OCI-LY1 (cell line): ENCODE results near the gene SFTPB.

Experiments
- H2AFZ ChIP-seq: fragments of 200-600 bp; sonication (generic), shearing (Covaris generic); 2 replicates; pipeline ENCODE4 v1.6.0; 2014; ENCODE audit warnings: antibody characterized with exemption, mild to moderate bottlenecking, low read length
- H3F3A ChIP-seq: fragments of 200-600 bp; sonication (generic), shearing (Covaris generic); 2 replicates; pipeline ENCODE4 v1.6.0; 2014; ENCODE audit warnings: mild to moderate bottlenecking, antibody characterized with exemption, low read length, moderate library complexity; ENCODE audit not compliant: insufficient read depth
- H3K27ac ChIP-seq: fragments of 200-600 bp; sonication (generic); 2 replicates; pipeline ENCODE4 v1.5.1; 2014; ENCODE audit warnings: low read length, mixed run types, mild to moderate bottlenecking, low read depth; ENCODE audit not compliant: poor library complexity, severe bottlenecking
- H3K27me3 ChIP-seq: fragments of 200-600 bp; sonication (generic); 2 replicates; pipeline ENCODE4 v1.6.0; 2014; ENCODE audit warnings: antibody characterized with exemption, mild to moderate bottlenecking, low read length, moderate library complexity; ENCODE audit not compliant: insufficient read depth
- H3K36me3 ChIP-seq: fragments of 200-600 bp; sonication (generic); 2 replicates; pipeline ENCODE4 v1.6.1; 2014; ENCODE audit warnings: mild to moderate bottlenecking, antibody characterized with exemption, low read length, moderate library complexity, mixed read lengths; ENCODE audit not compliant: insufficient read depth
- H3K4me1 ChIP-seq: fragments of 200-600 bp; sonication (generic); 2 replicates; pipeline ENCODE4 v1.5.1; 2014; ENCODE audit warnings: mild to moderate bottlenecking, low read length, moderate library complexity; ENCODE audit not compliant: insufficient read depth, severe bottlenecking
- H3K4me2 ChIP-seq: fragments of 200-600 bp; sonication (generic), shearing (Covaris generic); 2 replicates; pipeline ENCODE4 v1.6.1; 2014; ENCODE audit warnings: low read length
- H3K4me3 ChIP-seq: fragments of 200-600 bp; sonication (generic); 2 replicates; pipeline ENCODE4 v1.5.1; 2014; ENCODE audit warnings: low read length, low read depth, mild to moderate bottlenecking, mixed read lengths; ENCODE audit not compliant: poor library complexity, severe bottlenecking
- H3K79me2 ChIP-seq: fragments of 200-600 bp; shearing (Covaris generic); 2 replicates; pipeline ENCODE4 v1.6.1; 2016; ENCODE audit warnings: mixed run types, low read length, mixed read lengths; ENCODE audit not compliant: insufficient read depth
- H3K9ac ChIP-seq: fragments of 200-600 bp; sonication (generic), shearing (Covaris generic); 2 replicates; pipeline ENCODE4 v1.6.1; 2014; ENCODE audit warnings: mild to moderate bottlenecking, low read length, mixed read lengths
- H3K9me2 ChIP-seq: fragments of 200-600 bp; sonication (generic), shearing (Covaris generic); 2 replicates; pipeline ENCODE4 v1.6.1; 2014; ENCODE audit warnings: low read depth, mild to moderate bottlenecking, low read length, mixed read lengths
- H3K9me3 ChIP-seq: fragments of 200-600 bp; shearing (Covaris generic); 2 replicates; pipeline ENCODE4 v1.6.1; 2014; ENCODE audit warnings: low read length, mixed read lengths
- H4K20me1 ChIP-seq: fragments of 200-600 bp; sonication (generic), shearing (Covaris generic); 2 replicates; pipeline ENCODE4 v1.6.0; 2016; ENCODE audit warnings: mild to moderate bottlenecking, low read length; ENCODE audit not compliant: insufficient read depth
- CTCF ChIP-seq: fragments of 200-600 bp; sonication (generic), shearing (Covaris generic); IDR thresholded peaks from 2 replicates; pipeline ENCODE4 v1.5.1; 2017; ENCODE audit warnings: mild to moderate bottlenecking, antibody characterized with exemption, low read length, moderate library complexity, mixed read lengths
- EZH2 ChIP-seq: fragments of 200-600 bp; sonication (generic), shearing (Covaris generic); IDR thresholded peaks from 2 replicates; pipeline ENCODE4 v1.8.0; 2017; ENCODE audit warnings: borderline replicate concordance, mixed run types, mild to moderate bottlenecking, antibody characterized with exemption, low read length, moderate library complexity, mixed read lengths

The SFTPB gene

DNA sequence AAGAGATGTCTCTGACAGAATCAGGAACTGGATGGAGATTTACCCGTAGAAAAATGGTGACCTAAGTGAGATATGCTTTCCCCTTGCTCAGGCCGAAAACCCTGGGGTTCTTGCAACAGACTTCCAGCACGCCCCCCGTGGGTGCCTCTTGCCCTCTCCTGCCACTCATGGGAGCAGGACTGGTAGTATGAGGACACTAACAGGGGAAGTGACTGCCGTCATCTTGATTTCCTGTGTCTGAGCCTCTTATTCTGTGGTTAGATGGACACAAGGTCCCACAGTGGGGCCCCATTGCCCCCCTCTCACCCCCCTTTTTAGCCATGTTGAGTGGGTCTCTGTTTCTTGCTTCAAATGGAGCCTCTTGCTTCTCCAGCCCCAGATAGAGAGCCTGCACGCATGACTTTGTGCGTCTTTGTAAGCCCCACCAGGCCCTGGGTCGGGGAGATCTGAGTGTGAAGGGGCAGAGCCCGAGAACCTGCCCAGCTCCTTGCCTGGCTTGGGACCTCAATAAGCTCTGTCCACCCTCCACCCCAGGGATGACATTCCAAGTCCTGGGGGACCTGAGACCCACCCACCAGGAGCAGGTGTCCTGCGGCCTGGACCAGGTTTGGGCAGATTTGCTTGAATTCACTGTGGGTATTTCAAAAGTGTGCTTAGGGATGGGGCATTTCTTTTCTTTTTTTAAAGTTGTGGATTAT is 38.7 kb upstream of the SFTPB start:
- no peaks in the 10 kb centered on the region for H4K20me1 ChIP-seq
- TF ChIP-seq CTCF: no peak
- TF ChIP-seq EZH2: no peak
- no peaks in the 10 kb centered on the region for H3K79me2 ChIP-seq
- no peaks in the 10 kb centered on the region for H3F3A ChIP-seq
- no peak overlapping the region for H3K27ac ChIP-seq
- no peaks in the 10 kb centered on the region for H3K9me3 ChIP-seq
- peaks cover 6% of the 10 kb centered on the region for H3K4me1 ChIP-seq
- no peak overlapping the region for H3K9ac ChIP-seq
- H3K4me2 ChIP-seq: no peak overlapping the region
- H2AFZ ChIP-seq: no peak overlapping the region
- no peaks in the 10 kb centered on the region for H3K36me3 ChIP-seq
- peaks cover 5% of the 10 kb centered on the region for H3K27me3 ChIP-seq
- no peaks in the 10 kb centered on the region for H3K9me2 ChIP-seq
- H3K4me3 ChIP-seq: no peak overlapping the region

DNA sequence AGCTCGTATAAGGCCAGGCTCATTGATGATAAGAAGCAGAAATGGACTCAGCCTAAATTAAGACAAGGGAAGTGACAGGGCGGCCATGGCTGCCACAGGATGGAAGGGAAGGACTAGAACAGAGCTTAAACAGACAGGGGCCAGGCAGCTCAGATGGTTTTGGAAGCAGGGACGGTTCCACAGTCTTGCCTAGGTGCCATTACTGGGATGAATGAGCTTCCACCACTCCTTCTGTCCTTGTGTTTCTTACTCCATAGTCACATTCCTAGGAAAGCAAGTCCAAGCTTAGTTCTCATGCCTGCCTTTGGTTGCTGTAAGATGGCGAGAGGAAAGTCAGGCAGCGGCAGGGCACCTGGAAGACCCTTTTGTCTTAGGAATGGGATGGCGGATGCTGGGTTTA is 38.1 kb upstream of the SFTPB start:
- H3K79me2 ChIP-seq: no peaks in the 10 kb centered on the region
- no peaks in the 10 kb centered on the region for H3F3A ChIP-seq
- H3K27me3 ChIP-seq: peaks cover 5% of the 10 kb centered on the region
- H3K9ac ChIP-seq: no peak overlapping the region
- no peak overlapping the region for H3K27ac ChIP-seq
- H3K36me3 ChIP-seq: no peaks in the 10 kb centered on the region
- H2AFZ ChIP-seq: no peak overlapping the region
- H3K4me3 ChIP-seq: no peak overlapping the region
- H3K9me2 ChIP-seq: no peaks in the 10 kb centered on the region
- H3K9me3 ChIP-seq: no peaks in the 10 kb centered on the region
- TF ChIP-seq EZH2 (no peak), CTCF (no peak)
- peaks cover 6% of the 10 kb centered on the region for H3K4me1 ChIP-seq
- no peak overlapping the region for H3K4me2 ChIP-seq
- no peaks in the 10 kb centered on the region for H4K20me1 ChIP-seq

DNA sequence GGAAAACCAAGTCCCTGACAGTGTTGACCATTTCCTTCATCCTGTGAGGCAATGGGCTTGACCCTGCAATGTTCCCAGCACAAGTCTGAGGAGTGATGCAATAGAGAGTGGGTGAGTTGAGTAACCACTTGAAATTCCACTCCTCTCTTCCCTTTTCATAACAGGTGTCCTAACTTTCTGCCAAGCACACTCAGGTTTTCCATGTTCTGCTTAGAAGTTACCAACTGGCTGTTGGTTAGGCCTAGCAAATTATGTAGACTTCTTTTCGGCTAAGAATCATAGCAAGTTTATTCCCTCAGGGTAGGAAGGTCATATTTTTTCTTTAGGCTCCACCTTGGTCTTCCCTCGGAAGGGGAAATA is 37.7 kb upstream of the SFTPB start:
- no peak overlapping the region for H3K4me3 ChIP-seq
- H3K4me1 ChIP-seq: peaks cover 6% of the 10 kb centered on the region
- no peak overlapping the region for H2AFZ ChIP-seq
- no peak overlapping the region for H3K4me2 ChIP-seq
- H3K36me3 ChIP-seq: no peaks in the 10 kb centered on the region
- no peaks in the 10 kb centered on the region for H3K9me3 ChIP-seq
- H4K20me1 ChIP-seq: no peaks in the 10 kb centered on the region
- TF ChIP-seq CTCF (no peak), EZH2 (no peak)
- no peaks in the 10 kb centered on the region for H3K9me2 ChIP-seq
- H3K27me3 ChIP-seq: peaks cover 1% of the 10 kb centered on the region
- H3K27ac ChIP-seq: no peak overlapping the region
- no peak overlapping the region for H3K9ac ChIP-seq
- H3F3A ChIP-seq: no peaks in the 10 kb centered on the region
- H3K79me2 ChIP-seq: no peaks in the 10 kb centered on the region
